IMR-90 (cell line): ENCODE measurements around the gene ASAP2. TPM values are rescaled to one million over a fixed set of nuclear protein-coding genes. Genes with fewer than 3 reads are reported as not detected.

ENCODE experiments used
- ATAC-seq: fragments of 200-7000 bp; cut with Tn5 transposase; 2 replicates; pipeline ENCODE4 v1.9.1; 2020; ENCODE audit warnings: low read depth, mild to moderate bottlenecking, moderate library complexity
- BruUV-seq: library from RNA; stranded (reverse); fragments of 400-500 nt; replicated peaks from 2 replicates; lab custom pipeline; 2021; lab: Mats Ljungman, UMichigan
- CTCF ChIA-PET: fragments of 300-600 bp; formaldehyde crosslinking; extraction: SDS; loops from one replicate; lab custom pipeline; 2021; ENCODE audit warnings: antibody characterized with exemption; lab: Yijun Ruan, JAX
- POLR2A ChIA-PET: fragments of 300-600 bp; sonication (Branson Sonifier 250); formaldehyde crosslinking; loops from one replicate; lab custom pipeline; 2022; ENCODE audit warnings: antibody characterized with exemption; ENCODE audit not compliant: unreplicated experiment; lab: Charles Lee
- DNase-seq: peaks from one replicate; pipeline ENCODE4 v3.0.0; 2013
- H2AFZ ChIP-seq: replicated peaks from 2 replicates; pipeline ENCODE3; 2013; ENCODE audit warnings: low read length, mild to moderate bottlenecking; ENCODE audit not compliant: poor library complexity
- H2AK5ac ChIP-seq: 2 replicates; pipeline ENCODE4 v1.6.1; 2013; ENCODE audit warnings: low read depth, low read length, inconsistent platforms
- H2AK9ac ChIP-seq: replicated peaks from 2 replicates; pipeline ENCODE3; 2013; ENCODE audit warnings: mild to moderate bottlenecking, low read depth, low read length, moderate library complexity; ENCODE audit not compliant: poor library complexity
- H2BK120ac ChIP-seq: 2 replicates; pipeline ENCODE4 v1.6.1; 2013; ENCODE audit warnings: low read depth, low read length, inconsistent platforms
- H2BK15ac ChIP-seq: 3 replicates; pipeline ENCODE4 v1.6.1; 2013; ENCODE audit warnings: low read depth, low read length, inconsistent platforms
- H2BK20ac ChIP-seq: 2 replicates; pipeline ENCODE4 v1.6.1; 2013; ENCODE audit warnings: low read depth, mild to moderate bottlenecking, inconsistent platforms, low read length, moderate library complexity
- H2BK5ac ChIP-seq: 2 replicates; pipeline ENCODE4 v1.6.1; 2013; ENCODE audit warnings: mild to moderate bottlenecking, low read depth, low read length, inconsistent platforms; ENCODE audit not compliant: poor library complexity, severe bottlenecking
- H3K14ac ChIP-seq: replicated peaks from 2 replicates; pipeline ENCODE4 v1.6.1; 2013; ENCODE audit warnings: low read depth, low read length, inconsistent platforms
- H3K18ac ChIP-seq: 2 replicates; pipeline ENCODE4 v1.6.1; 2013; ENCODE audit warnings: low read depth, low read length, control low read depth
- H3K23ac ChIP-seq: 2 replicates; pipeline ENCODE4 v1.6.1; 2013; ENCODE audit warnings: low read depth, low read length, inconsistent platforms
- H3K27ac ChIP-seq: 2 replicates; pipeline ENCODE4 v1.5.1; 2013; ENCODE audit warnings: mild to moderate bottlenecking, control low read depth, low read length; ENCODE audit not compliant: insufficient read depth
- H3K27me3 ChIP-seq: 2 replicates; pipeline ENCODE4 v1.6.1; 2013; ENCODE audit warnings: low read length; ENCODE audit not compliant: control insufficient read depth, insufficient read depth
- H3K36me3 ChIP-seq: 2 replicates; pipeline ENCODE4 v1.6.1; 2013; ENCODE audit warnings: low read length, mixed read lengths; ENCODE audit not compliant: control insufficient read depth, insufficient read depth
- H3K4ac ChIP-seq: 2 replicates; pipeline ENCODE4 v1.6.1; 2013; ENCODE audit warnings: low read depth, low read length, inconsistent platforms
- H3K4me1 ChIP-seq: 2 replicates; pipeline ENCODE4 v1.6.1; 2013; ENCODE audit warnings: low read length, mixed read lengths; ENCODE audit not compliant: control insufficient read depth, insufficient read depth
- H3K4me2 ChIP-seq: 2 replicates; pipeline ENCODE4 v1.6.1; 2013; ENCODE audit warnings: low read depth, mild to moderate bottlenecking, control low read depth, low read length, moderate library complexity
- H3K4me3 ChIP-seq: 2 replicates; pipeline ENCODE4 v1.5.1; 2013; ENCODE audit warnings: low read depth, mild to moderate bottlenecking, control low read depth, low read length, moderate library complexity; ENCODE audit not compliant: insufficient read depth
- H3K56ac ChIP-seq: 2 replicates; pipeline ENCODE4 v1.6.1; 2013; ENCODE audit warnings: low read length, inconsistent platforms; ENCODE audit not compliant: insufficient read depth; ENCODE audit errors: extremely low read depth
- H3K79me1 ChIP-seq, 2 experiments: 2 replicates each; pipeline ENCODE4 v1.6.1; 2013; ENCODE audit warnings: low read length in 2 of 2, inconsistent platforms in 1 of 2, low read depth in 1 of 2
- H3K9ac ChIP-seq: 2 replicates; pipeline ENCODE4 v1.6.1; 2013; ENCODE audit warnings: low read depth, low read length, control low read depth
- H3K9me1 ChIP-seq: 2 replicates; pipeline ENCODE4 v1.6.1; 2013; ENCODE audit warnings: low read length, inconsistent platforms; ENCODE audit not compliant: insufficient read depth
- H3K9me3 ChIP-seq: 2 replicates; pipeline ENCODE4 v1.6.1; 2013; ENCODE audit warnings: low read length; ENCODE audit not compliant: control insufficient read depth, insufficient read depth
- H4K20me1 ChIP-seq: 2 replicates; pipeline ENCODE4 v1.6.1; 2013; ENCODE audit warnings: low read length, inconsistent platforms; ENCODE audit not compliant: insufficient read depth
- H4K5ac ChIP-seq: 2 replicates; pipeline ENCODE4 v1.6.1; 2013; ENCODE audit warnings: mild to moderate bottlenecking, low read depth, low read length, control low read depth
- H4K8ac ChIP-seq, 2 experiments: 2 replicates each; pipeline ENCODE4 v1.6.1; 2013; ENCODE audit warnings: low read depth in 2 of 2, low read length in 2 of 2, control low read depth in 1 of 2, inconsistent platforms in 1 of 2
- H4K91ac ChIP-seq: 2 replicates; pipeline ENCODE4 v1.6.1; 2013; ENCODE audit warnings: low read depth, low read length, inconsistent platforms; ENCODE audit not compliant: insufficient read depth
- BHLHE40 ChIP-seq: fragments of 150-350 bp; IDR thresholded peaks from 2 replicates; pipeline ENCODE4 v1.6.1; 2016; ENCODE audit warnings: mild to moderate bottlenecking, low read depth, low read length
- CEBPB ChIP-seq: IDR thresholded peaks from 2 replicates; pipeline ENCODE4 v1.6.1; 2012; ENCODE audit warnings: low read depth, low read length, improper control_type of control experiment
- CHD1 ChIP-seq: IDR thresholded peaks from 2 replicates; pipeline ENCODE4 v1.6.1; 2012; ENCODE audit warnings: low read depth, low read length, improper control_type of control experiment
- CTCF ChIP-seq: conservative IDR thresholded peaks from 2 replicates; pipeline ENCODE4 v1.5.1; 2012; ENCODE audit warnings: mild to moderate bottlenecking, low read depth, low read length, improper control_type of control experiment
- FOS ChIP-seq: fragments of 150-350 bp; IDR thresholded peaks from 2 replicates; pipeline ENCODE4 v1.6.1; 2016; ENCODE audit warnings: low read depth, low read length
- MAFK ChIP-seq: IDR thresholded peaks from 2 replicates; pipeline ENCODE4 v1.6.1; 2012; ENCODE audit warnings: low read depth, low read length, improper control_type of control experiment
- MAZ ChIP-seq: IDR thresholded peaks from 2 replicates; pipeline ENCODE4 v1.6.1; 2012; ENCODE audit warnings: low read depth, mild to moderate bottlenecking, low read length, improper control_type of control experiment, moderate library complexity, borderline replicate concordance
- MXI1 ChIP-seq: IDR thresholded peaks from 2 replicates; pipeline ENCODE4 v1.6.1; 2012; ENCODE audit warnings: low read depth, mild to moderate bottlenecking, low read length, moderate library complexity, borderline replicate concordance
- NFE2L2 ChIP-seq: fragments of 150-350 bp; IDR thresholded peaks from 2 replicates; pipeline ENCODE4 v1.6.1; 2016; ENCODE audit warnings: low read depth, mild to moderate bottlenecking, low read length
- POLR2A ChIP-seq: IDR thresholded peaks from 2 replicates; pipeline ENCODE4 v1.6.1; 2012; ENCODE audit warnings: mild to moderate bottlenecking, low read depth, low read length
- RAD21 ChIP-seq: IDR thresholded peaks from 2 replicates; pipeline ENCODE4 v1.6.1; 2012; ENCODE audit warnings: low read length, improper control_type of control experiment
- RCOR1 ChIP-seq: IDR thresholded peaks from 2 replicates; pipeline ENCODE4 v1.6.1; 2012; ENCODE audit warnings: mild to moderate bottlenecking, low read length, improper control_type of control experiment; ENCODE audit not compliant: insufficient replicate concordance
- USF2 ChIP-seq: fragments of 150-350 bp; IDR thresholded peaks from 2 replicates; pipeline ENCODE4 v1.6.1; 2017; ENCODE audit warnings: mild to moderate bottlenecking, antibody characterized with exemption, low read length, low read depth
- WGBS, 2 experiments: methylation state at CpG; one replicate each; pipeline versions ENCODE4 v1.1.5 to v1.1.7; 2013; ENCODE audit warnings: missing lambda C conversion rate in 2 of 2; ENCODE audit not compliant: insufficient read length in 1 of 2; ENCODE audit errors: extremely low coverage in 2 of 2; 5-methylcytosine and 5-hydroxymethylcytosine counted together
- dilution Hi-C: fragments of 300-500 bp; cut with HindIII; formaldehyde crosslinking; loops from one replicate; pipeline ENCODE4 v1.14.3; 2018; ENCODE audit warnings: low sequenced_read_pairs; ENCODE audit not compliant: unreplicated experiment
- in situ Hi-C: fragments of 300-500 bp; cut with MboI; formaldehyde crosslinking; loops from 3 replicates; pipeline ENCODE4 v1.14.3; 2019; ENCODE audit warnings: low sequenced_read_pairs, inconsistent platforms, mixed read lengths
- intact Hi-C: fragments of 100-400 bp; cut with micrococcal nuclease; formaldehyde crosslinking; loops from 2 replicates; pipeline ENCODE4 v1.10.0; 2022
- polyA plus RNA-seq, 3 experiments: library from polyadenylated mRNA; depleted of rRNA; stranded (reverse); fragments of >200 nt; gene quantifications; 2 replicates each; pipeline ENCODE4 v1.2.3, GENCODE V29; 2012; ENCODE audit warnings: low replicate concordance in 1 of 3
- total RNA-seq: library from RNA; depleted of rRNA; stranded (reverse); fragments of >200 nt; gene quantifications from 2 replicates; pipeline ENCODE4 v1.2.3, GENCODE V29; 2012

The ASAP2 gene
- total and polyA plus RNA-seq, 2 of the 4 experiments (the other 2 are of a cell fraction) = 19.7 to 28.1 TPM

GRCh38 chr2:9278439-9278838 is 71.8 kb downstream of the ASAP2 start:
- Histone ChIP-seq H2AK9ac (no peak overlapping the region), H4K91ac (no peak overlapping the region), H3K36me3 (peaks cover 12% of the 10 kb centered on the region), H3K79me1 (peaks cover 57 to 91% of the 10 kb centered on the region in 2 experiments), H2BK5ac (no peak overlapping the region), H3K4ac (no peak overlapping the region), H2AFZ (no peak overlapping the region), H2AK5ac (no peak overlapping the region), H3K23ac (no peak overlapping the region), H3K9ac (no peak overlapping the region), H3K4me1 (peaks cover 2% of the 10 kb centered on the region; the same call in 1 of the 2 replicates), H3K27me3 (no peaks in the 10 kb centered on the region), H3K56ac (no peak overlapping the region), H3K9me3 (no peaks in the 10 kb centered on the region), H3K4me2 (no peak overlapping the region), H3K9me1 (peaks cover 15% of the 10 kb centered on the region), H4K20me1 (peaks cover 25% of the 10 kb centered on the region), H3K18ac (no peak overlapping the region), H4K8ac (no peak overlapping the region), H2BK120ac (no peak overlapping the region), H4K5ac (no peak overlapping the region), H3K14ac (no peak overlapping the region), H3K27ac (no peak overlapping the region), H2BK15ac (no peak overlapping the region), H2BK20ac (no peak overlapping the region), H3K4me3 (no peak overlapping the region)
- no CpG with 5 or more reads among the region's 7 CpGs for WGBS, 2 experiments
- dilution Hi-C loops (no loop called here), in situ Hi-C loops (no loop called here), intact Hi-C loops (no loop called here)
- ChIA-PET POLR2A (no interaction called here), CTCF (no interaction called here)
- DNase-seq = no peak
- ATAC-seq = no peak
- TF ChIP-seq FOS (no peak), MAFK (no peak), NFE2L2 (no peak), CEBPB (no peak), CHD1 (no peak), RCOR1 (no peak), MAZ (no peak), BHLHE40 (no peak), CTCF (no peak), USF2 (no peak), MXI1 (no peak), RAD21 (no peak), POLR2A (no peak)
- BruUV-seq = no TSS peak
